GM21360 (cell line): ENCODE measurements around the gene OR52M1.

Experiments used
- ATAC-seq: cut with Tn5 transposase; IDR thresholded peaks from one replicate; pipeline ENCODE4 v1.9.1; 2021; ENCODE audit warnings: mild to moderate bottlenecking, moderate library complexity; ENCODE audit not compliant: unreplicated experiment

Gene OR52M1

DNA sequence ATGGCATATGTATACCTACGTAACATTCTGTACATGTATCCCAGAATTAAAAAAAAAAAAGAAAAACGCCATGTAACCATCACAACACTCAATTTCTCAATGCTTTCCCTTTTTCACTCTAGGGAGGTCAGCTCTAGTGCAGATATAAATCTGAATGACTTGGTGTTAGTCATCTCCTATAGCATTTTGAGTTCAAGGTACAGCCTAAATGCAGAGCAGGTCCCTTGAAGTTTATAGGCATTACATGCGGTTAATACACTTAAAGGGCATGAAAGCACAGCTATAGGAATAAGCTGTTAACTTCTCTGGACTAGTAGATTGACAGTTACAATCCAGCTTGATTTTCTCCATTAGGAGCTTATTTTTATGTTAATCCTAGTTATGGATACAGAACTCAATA, 20.4 kb downstream of the OR52M1 start:
- ATAC-seq, result no peak

DNA sequence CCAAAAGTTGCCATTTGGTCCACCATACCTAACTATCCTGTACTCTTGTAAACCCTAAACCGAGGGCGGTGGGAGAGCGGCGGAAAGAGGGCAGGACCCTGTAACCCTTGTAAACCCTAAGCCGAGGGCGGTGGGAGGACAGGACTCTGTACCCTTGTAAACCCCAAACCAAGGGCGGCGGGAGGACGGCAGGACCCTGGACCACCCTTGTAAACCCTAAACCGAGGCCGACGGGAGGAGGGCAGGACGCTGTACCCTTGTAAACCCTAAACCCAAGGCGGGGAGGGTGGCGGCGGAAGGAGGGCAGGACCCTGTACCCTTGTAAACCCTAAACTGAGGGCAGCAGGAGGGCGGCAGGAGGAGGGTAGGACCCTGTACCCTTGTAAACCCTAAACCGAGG, 24.1 kb downstream of the OR52M1 start:
- ATAC-seq, result no peak

DNA sequence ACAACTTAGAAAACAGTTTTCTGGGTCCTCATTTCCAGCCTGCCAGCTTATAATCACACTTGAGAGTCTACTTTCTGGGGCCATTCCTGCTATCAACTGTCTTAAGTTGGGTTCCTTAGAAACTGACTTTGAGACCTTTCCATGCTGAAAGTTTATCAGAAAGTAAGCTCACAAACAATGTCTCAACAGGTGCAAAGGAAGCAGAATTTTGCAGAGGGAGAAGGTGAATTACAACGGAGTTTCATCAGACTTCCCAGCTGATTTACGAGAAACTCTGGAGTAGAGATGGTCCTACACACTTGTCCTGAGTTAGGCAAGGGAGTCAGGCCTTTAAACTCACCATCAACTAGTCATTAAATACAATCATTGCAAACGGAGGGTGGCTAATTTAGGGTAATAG, 31.9 kb downstream of the OR52M1 start:
- ATAC-seq, result no peak

DNA sequence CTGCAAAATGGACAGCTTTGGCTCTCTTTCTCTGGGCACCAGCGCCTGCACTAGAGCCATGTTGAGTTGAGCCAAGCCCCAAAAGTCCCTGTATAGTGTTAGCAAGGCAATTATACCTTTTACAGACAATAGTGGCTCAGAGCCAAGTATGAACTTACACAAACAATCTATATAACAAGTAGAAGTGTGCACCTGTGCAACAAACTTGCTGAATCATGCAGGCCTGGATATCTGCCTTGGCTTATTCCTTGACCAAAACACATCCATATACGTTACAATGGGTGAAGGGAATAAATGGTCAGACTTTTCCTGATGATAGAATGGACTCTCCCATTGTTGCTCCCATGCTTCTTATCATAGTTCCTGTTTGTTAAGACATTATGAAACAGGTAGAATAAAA, 32.8 kb downstream of the OR52M1 start:
- no peak for ATAC-seq

DNA sequence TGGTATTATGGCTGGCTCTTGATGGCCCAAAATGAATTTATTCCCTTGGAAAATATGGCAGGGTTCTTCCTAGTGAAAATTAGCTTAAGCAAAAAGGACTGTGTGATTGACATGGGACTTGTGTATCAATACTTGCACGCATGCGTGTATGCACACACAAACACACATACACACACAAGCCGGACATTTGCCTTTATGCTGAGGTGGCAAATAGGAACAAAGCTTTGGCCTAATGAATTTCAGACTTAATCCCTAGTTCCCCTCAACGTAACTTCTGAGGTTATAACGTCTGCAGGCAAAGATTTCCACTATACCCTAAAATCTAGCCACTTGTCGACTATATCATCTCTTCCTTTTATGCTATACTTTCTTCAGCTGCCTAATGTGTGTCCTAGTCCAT, 33.6 kb downstream of the OR52M1 start:
- no peak for ATAC-seq

DNA sequence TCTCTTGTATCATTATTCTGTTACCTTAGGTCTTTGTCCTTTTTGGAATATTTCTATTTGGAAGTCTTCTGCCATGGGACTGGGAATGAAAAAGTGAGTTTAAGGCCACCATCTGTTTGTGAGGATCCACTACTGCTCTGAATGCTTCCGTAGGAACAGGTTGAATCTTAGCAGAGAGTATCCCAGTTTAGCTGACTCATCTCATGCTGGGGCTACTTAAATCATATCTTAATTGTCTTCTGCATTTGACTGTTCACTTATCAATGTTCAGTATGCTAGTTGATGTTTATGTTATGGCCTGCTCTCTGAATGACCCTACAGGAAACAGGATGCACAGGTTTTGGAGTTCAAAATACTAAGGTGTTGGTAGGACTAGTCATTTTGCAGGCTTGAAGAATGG, 35.1 kb downstream of the OR52M1 start:
- no peak for ATAC-seq

DNA sequence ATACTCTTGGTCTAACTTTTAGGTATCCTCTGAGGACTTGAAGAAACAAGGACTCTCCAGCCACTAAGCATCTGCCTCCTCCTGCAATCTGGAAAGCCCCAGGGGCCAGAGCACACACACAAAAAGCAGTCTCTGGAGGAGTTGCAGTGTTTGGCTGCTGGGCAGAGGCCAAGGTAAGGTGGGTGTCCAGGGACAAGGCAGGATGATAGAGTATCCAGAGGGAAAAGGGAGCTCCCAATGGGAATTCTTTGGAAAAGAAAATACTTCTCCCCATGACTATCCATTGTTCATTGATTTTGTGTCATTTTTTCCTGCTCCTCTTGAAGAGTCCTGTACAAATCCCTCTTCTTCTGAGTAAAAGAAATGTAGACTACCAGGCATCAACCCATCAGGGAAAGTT, 36.5 kb downstream of the OR52M1 start, which contains the start of gene OR52I2:
OR52I2 (plus strand) TSS at position 301 of the 400 bp plus-strand sequence.
- no peak for ATAC-seq

DNA sequence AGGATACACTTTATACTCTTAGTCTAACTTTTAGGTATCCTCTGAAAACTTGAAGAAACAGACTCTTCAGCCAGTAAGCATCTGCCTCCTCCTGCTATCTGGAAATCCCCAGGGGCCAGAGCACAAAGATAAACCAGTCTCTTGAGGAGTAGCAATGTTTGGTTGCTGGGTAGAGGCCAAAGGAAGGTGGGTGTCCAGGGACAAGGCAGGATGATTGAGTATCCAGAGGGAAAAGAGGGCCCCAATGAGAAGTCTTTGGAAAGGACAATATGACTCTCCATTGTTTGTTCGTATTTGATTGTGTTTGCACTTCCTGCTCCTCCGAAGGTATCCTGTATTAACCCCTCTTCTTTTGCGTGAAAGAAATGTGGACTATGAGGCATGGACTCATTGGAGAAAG, 44.0 kb downstream of the OR52M1 start:
- no peak for ATAC-seq

DNA sequence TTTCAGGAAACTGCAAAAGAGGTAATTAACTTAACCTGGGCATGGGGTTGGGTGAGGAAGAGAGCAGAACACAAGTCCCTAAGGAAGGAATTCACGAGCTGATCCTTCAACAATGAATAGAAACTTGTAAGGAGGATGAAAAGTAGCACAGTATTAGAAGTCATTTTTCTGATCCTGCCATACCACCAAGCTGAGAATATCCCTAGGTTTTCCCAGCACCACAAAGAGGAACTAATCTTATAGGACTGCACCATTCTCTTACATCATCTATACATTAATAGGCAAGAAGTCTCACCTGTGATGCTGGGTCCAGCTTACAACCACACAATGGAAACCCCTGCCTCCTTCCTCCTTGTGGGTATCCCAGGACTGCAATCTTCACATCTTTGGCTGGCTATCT, 48.7 kb downstream of the OR52M1 start, which contains the start of gene OR52I1:
OR52I1 (plus strand) TSS at position 301 of the 400 bp plus-strand sequence; CDS start at position 301, 0 bp downstream.
- ATAC-seq, result no peak
